Right atrium auricular region (tissue), 2 donors: ENCODE results near the gene CCDC175. TPM values are rescaled to one million over a fixed set of nuclear protein-coding genes. Genes with fewer than 3 reads are reported as not detected.

Experiments
- DNase-seq: peaks from one replicate; pipeline ENCODE4 v3.0.0-alpha.2; 2019; ENCODE audit warnings: low spot score
- H3K27ac ChIP-seq, 2 donors: fragments of 200-600 bp; sonication (generic); 1 replicate in 1 of 2; 2 replicates in 1 of 2; pipeline ENCODE4 v1.5.1; 2016 to 2019
- H3K27me3 ChIP-seq, 2 donors: fragments of 200-600 bp; sonication (generic); one replicate each; pipeline versions ENCODE4 v1.5.1 to v1.6.0; 2017 to 2019
- H3K36me3 ChIP-seq: fragments of 200-600 bp; sonication (generic); one replicate; pipeline ENCODE4 v1.5.1; 2016
- H3K4me1 ChIP-seq, 2 donors: fragments of 200-600 bp; sonication (generic); one replicate each; pipeline versions ENCODE4 v1.5.1 to v1.6.0; 2017 to 2019
- H3K4me3 ChIP-seq, 2 donors: fragments of 200-600 bp; sonication (generic); 1 replicate in 1 of 2; 2 replicates in 1 of 2; pipeline ENCODE4 v1.5.1; 2017 to 2019; ENCODE audit warnings: mild to moderate bottlenecking in 1 of 2, moderate library complexity in 1 of 2
- H3K9me3 ChIP-seq, 2 donors: fragments of 200-600 bp; sonication (generic); one replicate each; pipeline ENCODE4 v1.5.1; 2019
- total RNA-seq, 2 donors: library from RNA; depleted of rRNA; stranded (reverse); fragments of >200 nt; gene quantifications; one replicate each; pipeline ENCODE4 v1.1.0, GENCODE V29; 2016
- TF ChIP-seq, protein P1 (sequence below), 2 donors: fragments of 200-600 bp; sonication (generic); IDR thresholded peaks; one replicate each; pipeline ENCODE4 v1.5.1; 2019; ENCODE audit warnings: antibody characterized with exemption in 2 of 2

The CCDC175 gene
- total RNA-seq, 2 donors from 2014 or later: not detected

- H3K27me3 ChIP-seq: no peaks in the 10 kb centered on the region
- TF ChIP-seq, protein P1, sequence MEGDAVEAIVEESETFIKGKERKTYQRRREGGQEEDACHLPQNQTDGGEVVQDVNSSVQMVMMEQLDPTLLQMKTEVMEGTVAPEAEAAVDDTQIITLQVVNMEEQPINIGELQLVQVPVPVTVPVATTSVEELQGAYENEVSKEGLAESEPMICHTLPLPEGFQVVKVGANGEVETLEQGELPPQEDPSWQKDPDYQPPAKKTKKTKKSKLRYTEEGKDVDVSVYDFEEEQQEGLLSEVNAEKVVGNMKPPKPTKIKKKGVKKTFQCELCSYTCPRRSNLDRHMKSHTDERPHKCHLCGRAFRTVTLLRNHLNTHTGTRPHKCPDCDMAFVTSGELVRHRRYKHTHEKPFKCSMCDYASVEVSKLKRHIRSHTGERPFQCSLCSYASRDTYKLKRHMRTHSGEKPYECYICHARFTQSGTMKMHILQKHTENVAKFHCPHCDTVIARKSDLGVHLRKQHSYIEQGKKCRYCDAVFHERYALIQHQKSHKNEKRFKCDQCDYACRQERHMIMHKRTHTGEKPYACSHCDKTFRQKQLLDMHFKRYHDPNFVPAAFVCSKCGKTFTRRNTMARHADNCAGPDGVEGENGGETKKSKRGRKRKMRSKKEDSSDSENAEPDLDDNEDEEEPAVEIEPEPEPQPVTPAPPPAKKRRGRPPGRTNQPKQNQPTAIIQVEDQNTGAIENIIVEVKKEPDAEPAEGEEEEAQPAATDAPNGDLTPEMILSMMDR (IDR thresholded peaks at IDR 0.05): no peak
- H3K4me1 ChIP-seq: no peaks in the 10 kb centered on the region
- no peaks in the 10 kb centered on the region for H3K36me3 ChIP-seq
- no peak overlapping the region for H3K27ac ChIP-seq
- H3K4me3 ChIP-seq: no peak overlapping the region
- no peak for DNase-seq
- peaks cover 0 to 5% of the 10 kb centered on the region in 2 donors for H3K9me3 ChIP-seq
Observed at GRCh38 chr14:59595071-59595470, 18.5 kb upstream of the CCDC175 start.

- H3K27me3 ChIP-seq: no peaks in the 10 kb centered on the region
- H3K36me3 ChIP-seq: no peaks in the 10 kb centered on the region
- no peak for DNase-seq
- H3K4me1 ChIP-seq: no peaks in the 10 kb centered on the region
- H3K27ac ChIP-seq: no peak overlapping the region
- peaks cover 0 to 5% of the 10 kb centered on the region in 2 donors for H3K9me3 ChIP-seq
- H3K4me3 ChIP-seq: no peak overlapping the region
- TF ChIP-seq, protein P1 (IDR thresholded peaks at IDR 0.05): no peak
Observed at GRCh38 chr14:59591641-59592370, 15.2 kb upstream of the CCDC175 start.

DNA sequence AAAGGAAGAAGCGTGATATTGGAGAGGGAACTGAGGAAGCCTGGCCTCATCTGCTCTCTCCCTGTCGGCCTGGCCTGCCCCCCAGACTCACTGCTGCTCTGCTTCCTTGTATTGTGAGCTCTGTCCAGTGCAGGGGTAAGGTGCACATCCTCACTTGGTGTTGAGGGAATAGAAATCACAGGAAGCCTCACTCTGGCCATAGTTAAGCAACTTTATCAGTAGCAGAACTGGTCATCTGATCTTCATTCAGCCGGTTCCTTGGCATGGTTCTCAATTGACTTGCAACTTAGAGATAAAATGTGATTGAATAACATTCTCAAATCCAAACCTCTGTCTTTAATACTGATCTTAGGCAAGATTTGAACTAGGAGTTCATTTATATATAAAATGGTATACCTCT, 11.5 kb upstream of the CCDC175 start:
- H3K27ac ChIP-seq: no peak overlapping the region
- TF ChIP-seq, protein P1 (IDR thresholded peaks at IDR 0.05): no peak
- H3K4me3 ChIP-seq: no peak overlapping the region
- no peaks in the 10 kb centered on the region for H3K27me3 ChIP-seq
- peaks cover 0 to 5% of the 10 kb centered on the region in 2 donors for H3K9me3 ChIP-seq
- H3K4me1 ChIP-seq: no peaks in the 10 kb centered on the region
- no peaks in the 10 kb centered on the region for H3K36me3 ChIP-seq
- no peak for DNase-seq

DNA sequence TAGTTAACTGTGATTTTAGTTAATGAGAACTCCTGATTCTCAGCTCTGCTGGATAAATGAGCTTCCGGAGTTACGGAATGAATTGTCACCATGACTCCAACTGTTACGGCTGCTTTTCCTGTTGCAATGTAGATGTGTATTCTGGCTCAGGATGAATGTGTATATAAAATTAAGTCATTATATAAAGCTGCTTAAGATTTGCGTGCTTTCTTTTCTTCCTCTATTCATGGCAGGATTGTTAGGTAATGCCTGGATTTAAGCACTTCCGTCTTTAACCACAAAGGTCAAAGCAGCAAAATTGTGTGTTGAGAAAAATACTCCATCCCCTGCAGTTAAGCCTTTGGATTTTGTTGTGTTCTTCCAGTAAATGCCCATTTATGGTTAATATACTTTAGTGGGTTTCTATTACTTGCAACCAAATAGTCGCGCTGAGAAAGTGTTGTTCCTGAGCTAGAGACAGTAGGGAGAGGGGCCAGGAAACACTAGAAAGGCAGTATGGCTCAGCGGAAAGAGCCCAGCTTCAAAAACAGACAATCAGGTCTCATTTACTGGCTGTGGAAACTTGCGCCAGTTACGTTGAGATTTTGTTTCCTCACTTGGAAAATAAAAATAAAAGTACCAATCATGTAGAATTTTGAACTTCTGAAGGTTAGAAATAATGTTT, 9.4 kb upstream of the CCDC175 start:
- TF ChIP-seq, protein P1 (IDR thresholded peaks at IDR 0.05): no peak
- DNase-seq: no peak
- no peaks in the 10 kb centered on the region for H3K36me3 ChIP-seq
- H3K27ac ChIP-seq: no peak overlapping the region
- no peaks in the 10 kb centered on the region for H3K4me1 ChIP-seq
- H3K27me3 ChIP-seq: no peaks in the 10 kb centered on the region
- H3K9me3 ChIP-seq: no peaks in the 10 kb centered on the region
- H3K4me3 ChIP-seq: no peak overlapping the region

DNA sequence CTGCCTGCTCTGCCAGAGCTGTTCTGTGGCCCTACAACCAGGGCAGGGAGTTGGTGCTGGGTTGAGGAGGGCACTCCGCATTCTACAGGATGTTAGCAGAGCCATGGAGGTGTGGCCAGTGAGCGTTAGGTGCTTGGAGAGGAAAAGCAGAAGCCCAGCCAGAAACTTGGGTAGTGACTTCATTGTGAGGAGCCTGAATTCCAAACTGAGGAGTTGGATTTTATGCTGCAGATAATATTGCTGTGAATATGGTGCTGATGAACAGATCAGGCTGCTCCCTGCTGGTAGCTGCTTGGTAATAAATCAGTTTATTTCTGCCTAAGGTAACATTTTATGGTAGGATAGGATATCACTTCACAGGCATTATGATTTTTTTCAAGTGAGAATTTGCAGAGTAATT, 7.1 kb upstream of the CCDC175 start:
- TF ChIP-seq, protein P1 (IDR thresholded peaks at IDR 0.05): no peak
- Histone ChIP-seq H3K4me1 (no peaks in the 10 kb centered on the region), H3K36me3 (no peaks in the 10 kb centered on the region), H3K4me3 (peak overlapping the region in 1 of 2 donors; percentile 1), H3K9me3 (no peaks in the 10 kb centered on the region), H3K27me3 (no peaks in the 10 kb centered on the region), H3K27ac (no peak overlapping the region)
- no peak for DNase-seq
